K562 (cell line): ENCODE measurements around the gene SEMA5A. TPM values are rescaled to one million over a fixed set of nuclear protein-coding genes. Genes with fewer than 3 reads are reported as not detected.

Experiments
- ATAC-seq: fragments of 200-7000 bp; cut with Tn5 transposase; 3 replicates; pipeline ENCODE4 v1.9.1; 2020; ENCODE audit warnings: moderate library complexity
- BruUV-seq: library from RNA; stranded (reverse); fragments of 400-500 nt; replicated peaks from 2 replicates; lab custom pipeline; 2021; lab: Mats Ljungman, UMichigan
- CTCF ChIA-PET: fragments of 300-600 bp; formaldehyde crosslinking; extraction: SDS; loops from one replicate; lab custom pipeline; 2021; ENCODE audit warnings: low intra/inter-chr PET ratio; lab: Yijun Ruan, JAX
- POLR2A ChIA-PET: fragments of 300-600, 350-650 bp; sonication (Branson Sonifier 250); formaldehyde crosslinking; extraction: SDS; loops from one replicate; lab custom pipeline; 2021; ENCODE audit warnings: antibody characterized with exemption, inconsistent platforms; lab: Yijun Ruan, JAX
- DNase-seq, 4 experiments: peaks; one replicate each; pipeline versions ENCODE4 v3.0.0 to v3.0.0-alpha.2; 2011 to 2018; ENCODE audit warnings: low spot score in 3 of 4, mixed read lengths in 3 of 4; ENCODE audit errors: extremely low read depth in 1 of 4
- FAIRE-seq: peaks from 2 replicates; lab custom pipeline; 2011; peaks lifted over from hg19 to GRCh38; lab: Jason Lieb, UNC
- H2AFZ ChIP-seq: 2 replicates; pipeline ENCODE4 v1.6.0; 2011; ENCODE audit warnings: low read depth, low read length, control low read depth, inconsistent platforms
- H3K27ac ChIP-seq: fragments of 200-600 bp; 3 replicates; pipeline ENCODE4 v1.8.0; 2011; ENCODE audit warnings: low read depth, mild to moderate bottlenecking, control low read depth, inconsistent platforms, low read length, moderate library complexity, mixed read lengths; ENCODE audit errors: extremely low read depth
- H3K27me3 ChIP-seq, 2 experiments: fragments of 300-600 bp in 1 of 2; 2 replicates in 1 of 2; 3 replicates in 1 of 2; pipeline versions ENCODE4 v1.6.0 to v1.8.0; 2011; ENCODE audit warnings: inconsistent platforms in 2 of 2, low read length in 2 of 2, mild to moderate bottlenecking in 1 of 2, mixed read lengths in 1 of 2, moderate library complexity in 1 of 2; ENCODE audit not compliant: control insufficient read depth in 2 of 2, insufficient read depth in 2 of 2
- H3K36me3 ChIP-seq: fragments of 300-600 bp; 3 replicates; pipeline ENCODE4 v1.8.0; 2011; ENCODE audit warnings: mild to moderate bottlenecking, low read length, inconsistent platforms; ENCODE audit not compliant: control insufficient read depth, insufficient read depth
- H3K4me1 ChIP-seq, 2 experiments: fragments of 200-600 bp in 1 of 2; replicated peaks in 1 of 2; 2 replicates in 1 of 2; 3 replicates in 1 of 2; pipeline versions ENCODE4 v1.5.1 to v1.8.0; 2011; ENCODE audit warnings: inconsistent platforms in 2 of 2, low read length in 2 of 2, mild to moderate bottlenecking in 1 of 2, mixed read lengths in 1 of 2, moderate library complexity in 1 of 2; ENCODE audit not compliant: control insufficient read depth in 2 of 2, insufficient read depth in 2 of 2
- H3K4me2 ChIP-seq: 2 replicates; pipeline ENCODE4 v1.6.1; 2011; ENCODE audit warnings: low read length, control low read depth, inconsistent platforms, mixed read lengths; ENCODE audit not compliant: insufficient read depth
- H3K4me3 ChIP-seq: fragments of 200-600 bp; sonication (generic), shearing (Covaris generic); 2 replicates; pipeline ENCODE4 v1.5.1; 2016; ENCODE audit warnings: control low read depth, inconsistent platforms
- H3K79me2 ChIP-seq: fragments of 200-600 bp; 3 replicates; pipeline ENCODE4 v1.8.0; 2011; ENCODE audit warnings: low read length, inconsistent platforms; ENCODE audit not compliant: control insufficient read depth, insufficient read depth
- H3K9ac ChIP-seq, 2 experiments: 2 replicates each; pipeline versions ENCODE4 v1.6.0 to v1.6.1; 2011; ENCODE audit warnings: low read depth in 2 of 2, low read length in 2 of 2, control low read depth in 1 of 2, inconsistent platforms in 1 of 2, mild to moderate bottlenecking in 1 of 2, mixed read lengths in 1 of 2; ENCODE audit not compliant: insufficient read depth in 1 of 2
- H3K9me1 ChIP-seq: one replicate; pipeline ENCODE4 v1.6.0; 2011; ENCODE audit warnings: inconsistent platforms, mild to moderate bottlenecking, low read length, moderate library complexity; ENCODE audit not compliant: control insufficient read depth, insufficient read depth
- H3K9me3 ChIP-seq: replicated peaks from 2 replicates; pipeline ENCODE4 v1.5.1; 2011; ENCODE audit warnings: low read depth, low read length, inconsistent platforms; ENCODE audit not compliant: control insufficient read depth, insufficient read depth
- H4K20me1 ChIP-seq: replicated peaks from 2 replicates; pipeline ENCODE4 v1.6.1; 2011; ENCODE audit warnings: low read length, inconsistent platforms, mixed read lengths; ENCODE audit not compliant: control insufficient read depth, insufficient read depth
- ARID3A ChIP-seq: IDR thresholded peaks from 2 replicates; pipeline ENCODE4 v1.6.1; 2012; ENCODE audit warnings: low read depth, low read length, improper control_type of control experiment, borderline replicate concordance
- ATF1 ChIP-seq, 2 experiments: fragments of 450-650 bp in 1 of 2; IDR thresholded peaks; 2 replicates each; pipeline ENCODE4 v1.6.1; 2016; ENCODE audit warnings: missing compliant biosample characterization in 1 of 2, missing genetic modification characterization in 1 of 2
- CCNT2 ChIP-seq: IDR thresholded peaks from 2 replicates; pipeline ENCODE4 v1.6.1; 2011; ENCODE audit warnings: borderline replicate concordance, low read depth, mild to moderate bottlenecking, moderate library complexity, mixed read lengths, low read length; ENCODE audit not compliant: insufficient read length; ENCODE audit errors: extremely low read depth
- CREM ChIP-seq: IDR thresholded peaks from 2 replicates; pipeline ENCODE4 v1.6.1; 2014; ENCODE audit warnings: antibody characterized with exemption, low read depth
- HIVEP1 ChIP-seq: fragments of 250-450 bp; sonication (Bioruptor Pico); IDR thresholded peaks from 2 replicates; pipeline ENCODE4 v1.4.0; 2020; ENCODE audit warnings: mild to moderate bottlenecking
- HNRNPUL1 ChIP-seq: fragments of 200-400 bp; formaldehyde crosslinking; IDR thresholded peaks from 2 replicates; pipeline ENCODE4 v1.6.1; 2017; ENCODE audit warnings: low read length
- KDM1A ChIP-seq, 2 experiments: fragments of 450-650 bp; IDR thresholded peaks; 2 replicates each; pipeline ENCODE4 v1.6.1; 2016; ENCODE audit warnings: mild to moderate bottlenecking in 2 of 2
- PHF20 ChIP-seq: fragments of 450-650 bp; IDR thresholded peaks from 2 replicates; pipeline ENCODE4 v1.6.1; 2018; ENCODE audit not compliant: partially characterized antibody
- RBM34 ChIP-seq: fragments of 200-400 bp; formaldehyde crosslinking; IDR thresholded peaks from 2 replicates; pipeline ENCODE4 v1.6.1; 2018; ENCODE audit warnings: low read length, borderline replicate concordance; ENCODE audit not compliant: insufficient read depth
- SIRT6 ChIP-seq: IDR thresholded peaks from one replicate; pipeline ENCODE4 v1.6.1; 2012; ENCODE audit warnings: low read depth, mild to moderate bottlenecking, control low read depth, inconsistent platforms, low read length, moderate library complexity
- SMAD3 ChIP-seq: fragments of 450-650 bp; formaldehyde crosslinking; conservative IDR thresholded peaks from 2 replicates; pipeline ENCODE4 v1.4.0; 2020; ENCODE audit warnings: mild to moderate bottlenecking
- SMARCA5 ChIP-seq: fragments of 450-650 bp; IDR thresholded peaks from 2 replicates; pipeline ENCODE4 v1.6.1; 2016
- SUPT5H ChIP-seq: fragments of 450-650 bp; IDR thresholded peaks from 2 replicates; pipeline ENCODE4 v1.6.1; 2016
- WGBS: fragments of 100-300 bp; shearing (Covaris generic); methylation state at CpG from one replicate; pipeline ENCODE4 v1.1.6; 2016; ENCODE audit warnings: low coverage, mixed read lengths; ENCODE audit not compliant: insufficient coverage; ENCODE audit errors: missing lambda C conversion rate; 5-methylcytosine and 5-hydroxymethylcytosine counted together
- in situ Hi-C: fragments of 300-500 bp; cut with MboI; formaldehyde crosslinking; loops from 4 replicates; pipeline ENCODE4 v1.15.0; 2018; ENCODE audit warnings: inconsistent platforms, mixed read lengths
- intact Hi-C: fragments of 100-400 bp; cut with micrococcal nuclease; formaldehyde crosslinking; loops from 2 replicates; pipeline ENCODE4 v1.14.2; 2022
- polyA plus RNA-seq, 8 experiments: library from polyadenylated mRNA; depleted of rRNA in 4 of 8; stranded (reverse) in 5 of 8; unstranded in 3 of 8; fragments of >200 nt; fragmentation: Nextera tagmentation in 2 of 8; fragmentation: Illumina TruSeq in 1 of 8; extraction: Ambion mirVana in 2 of 8; extraction: Trizol in 1 of 8; gene quantifications; 2 replicates each; pipeline versions ENCODE4 v1.2.1 to v1.2.3, GENCODE V29; 2011 to 2014; ENCODE audit warnings: inconsistent platforms in 1 of 8, missing spikeins in 1 of 8
- total RNA-seq, 7 experiments: library from RNA; depleted of rRNA in 6 of 7; stranded (reverse); fragments of >200 nt in 6 of 7; fragmentation: Illumina TruSeq in 2 of 7; extraction: Trizol in 2 of 7; gene quantifications; 2 replicates each; pipeline versions ENCODE4 v1.2.1 to v1.2.3, GENCODE V29; 2011 to 2021; ENCODE audit warnings: low replicate concordance in 1 of 7

Gene SEMA5A
- total and polyA plus RNA-seq, 9 of the 15 experiments (the other 6 are each of a cell fraction or from before 2014, with no cell fraction given), result 0.02 TPM; not detected in 8

DNA sequence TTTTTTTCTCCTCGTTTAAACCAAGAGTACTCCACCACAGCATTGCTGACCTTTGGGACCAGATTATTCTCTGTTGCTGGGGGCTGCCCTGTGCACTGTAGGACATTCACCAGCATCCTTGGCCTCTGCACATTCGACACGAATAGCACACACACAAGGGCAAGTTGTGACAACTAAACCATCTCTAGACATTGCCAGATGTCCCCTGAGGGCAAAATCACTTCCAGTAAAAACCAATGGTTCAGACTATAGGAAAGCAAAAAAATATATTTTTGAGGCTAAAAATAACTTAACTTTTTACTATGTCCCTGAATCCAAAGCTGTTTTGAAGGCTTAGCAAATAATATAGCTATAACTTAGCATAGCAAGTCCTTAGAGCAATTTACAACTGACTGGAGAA lies 65.9 kb downstream of the SEMA5A start:
- ChIA-PET CTCF (no interaction called here), POLR2A (no interaction called here)
- Histone ChIP-seq H3K36me3 (no peaks in the 10 kb centered on the region), H3K9me1 (no peaks in the 10 kb centered on the region), H3K9ac (no peak overlapping the region), H3K27me3 (no peaks in the 10 kb centered on the region), H3K4me2 (no peak overlapping the region), H3K9me3 (no peaks in the 10 kb centered on the region), H3K79me2 (no peaks in the 10 kb centered on the region), H3K4me1 (no peaks in the 10 kb centered on the region), H2AFZ (no peak overlapping the region), H3K27ac (no peak overlapping the region), H4K20me1 (no peaks in the 10 kb centered on the region), H3K4me3 (no peak overlapping the region)
- no peak for DNase-seq
- FAIRE-seq, result no peak
- in situ Hi-C loops (no loop called here), intact Hi-C loops (no loop called here)
- no TSS peak for BruUV-seq
- TF ChIP-seq PHF20, result no peak
- TF ChIP-seq HIVEP1 (CRISPR knock-in tag), result no peak
- TF ChIP-seq SMAD3 (CRISPR knock-in tag), result no peak
- no peak for TF ChIP-seq ARID3A
- no peak for TF ChIP-seq HNRNPUL1
- TF ChIP-seq RBM34, result no peak
- no peak for TF ChIP-seq CCNT2
- no peak for TF ChIP-seq CREM
- no peak for TF ChIP-seq SIRT6
- no peak for TF ChIP-seq ATF1 (CRISPR knock-in tag; IDR thresholded peaks at IDR 0.05)
- no peak for TF ChIP-seq ATF1 (tag; IDR thresholded peaks at IDR 0.05)
- no peak for TF ChIP-seq KDM1A (IDR thresholded peaks at IDR 0.05)
- no peak for TF ChIP-seq SUPT5H
- no peak for TF ChIP-seq SMARCA5
- WGBS, result 2% methylated on average over 3 of the region's 3 CpGs
- no peak for ATAC-seq
